SK-N-SH (cell line): ENCODE results near the gene TBC1D20. TPM values are rescaled to one million over a fixed set of nuclear protein-coding genes. Genes with fewer than 3 reads are reported as not detected.

ENCODE experiments used
- CTCF ChIA-PET: fragments of 300-600, 350-600 bp; formaldehyde crosslinking; extraction: SDS; loops from one replicate; lab custom pipeline; 2021; lab: Yijun Ruan, JAX
- POLR2A ChIA-PET: fragments of 350-600 bp; sonication (Branson Sonifier 250); formaldehyde crosslinking; extraction: SDS; loops from one replicate; lab custom pipeline; 2020; ENCODE audit warnings: antibody characterized with exemption, inconsistent platforms; lab: Yijun Ruan, JAX
- DNase-seq: peaks from one replicate; pipeline ENCODE4 v3.0.0; 2012
- H2AFZ ChIP-seq: fragments of 200-600 bp; sonication (generic); 2 replicates; pipeline ENCODE4 v1.8.1; 2016; ENCODE audit warnings: antibody characterized with exemption, mild to moderate bottlenecking, low read depth
- H3F3A ChIP-seq: fragments of 200-600 bp; sonication (generic); replicated peaks from 2 replicates; pipeline ENCODE3; 2016; ENCODE audit warnings: antibody characterized with exemption, mild to moderate bottlenecking; ENCODE audit not compliant: insufficient read depth
- H3K27ac ChIP-seq, 2 experiments: fragments of 200-500 bp in 1 of 2; fragments of 200-600 bp in 1 of 2; sonication (Bioruptor generic) in 1 of 2; sonication (generic), shearing (Covaris generic) in 1 of 2; 2 replicates each; pipeline versions ENCODE4 v1.5.1 to v1.6.1; 2014 to 2016; ENCODE audit warnings: low read depth in 2 of 2, inconsistent platforms in 1 of 2, low read length in 1 of 2, mild to moderate bottlenecking in 1 of 2, mixed read lengths in 1 of 2
- H3K27me3 ChIP-seq: fragments of 200-600 bp; sonication (generic), shearing (Covaris generic); 2 replicates; pipeline ENCODE4 v1.6.1; 2016; ENCODE audit warnings: mixed run types; ENCODE audit not compliant: insufficient read depth
- H3K36me3 ChIP-seq, 2 experiments: fragments of 200-500 bp in 1 of 2; fragments of 200-600 bp in 1 of 2; sonication (Bioruptor generic) in 1 of 2; sonication (generic) in 1 of 2; replicated peaks in 1 of 2; 2 replicates each; pipeline versions ENCODE3 to v1.5.1; 2014 to 2016; ENCODE audit warnings: low read length in 1 of 2, mild to moderate bottlenecking in 1 of 2; ENCODE audit not compliant: insufficient read depth in 2 of 2, control insufficient read depth in 1 of 2
- H3K4me1 ChIP-seq, 2 experiments: fragments of 200-500 bp in 1 of 2; fragments of 200-600 bp in 1 of 2; sonication (Bioruptor generic) in 1 of 2; sonication (generic), shearing (Covaris generic) in 1 of 2; 2 replicates each; pipeline versions ENCODE4 v1.5.1 to v1.6.1; 2014 to 2016; ENCODE audit warnings: low read depth in 1 of 2, low read length in 1 of 2, mixed run types in 1 of 2; ENCODE audit not compliant: insufficient read depth in 2 of 2, control insufficient read depth in 1 of 2
- H3K4me2 ChIP-seq: fragments of 200-600 bp; sonication (generic), shearing (Covaris generic); 2 replicates; pipeline ENCODE4 v1.6.1; 2017; ENCODE audit warnings: mixed run types
- H3K4me3 ChIP-seq, 2 experiments: fragments of 200-500 bp in 1 of 2; fragments of 200-600 bp in 1 of 2; sonication (Bioruptor generic) in 1 of 2; sonication (generic), shearing (Covaris generic) in 1 of 2; 2 replicates each; pipeline versions ENCODE4 v1.5.1 to v1.8.1; 2014 to 2016; ENCODE audit warnings: low read depth in 2 of 2, inconsistent platforms in 1 of 2, low read length in 1 of 2, mild to moderate bottlenecking in 1 of 2, mixed read lengths in 1 of 2, moderate library complexity in 1 of 2
- H3K79me2 ChIP-seq: fragments of 200-600 bp; sonication (generic); 2 replicates; pipeline ENCODE4 v1.8.1; 2017; ENCODE audit warnings: mild to moderate bottlenecking; ENCODE audit not compliant: insufficient read depth
- H3K9ac ChIP-seq: fragments of 200-600 bp; sonication (generic); 2 replicates; pipeline ENCODE4 v1.6.1; 2017; ENCODE audit warnings: mixed run types
- H3K9me2 ChIP-seq: fragments of 200-600 bp; sonication (generic); 2 replicates; pipeline ENCODE4 v1.6.1; 2017; ENCODE audit warnings: mixed run types
- H3K9me3 ChIP-seq: fragments of 200-600 bp; sonication (generic); 2 replicates; pipeline ENCODE4 v1.6.1; 2017; ENCODE audit warnings: mixed run types, mild to moderate bottlenecking, moderate library complexity
- H4K20me1 ChIP-seq: fragments of 200-600 bp; sonication (generic); 2 replicates; pipeline ENCODE4 v1.6.1; 2017; ENCODE audit warnings: mild to moderate bottlenecking, mixed run types; ENCODE audit not compliant: insufficient read depth
- ELF1 ChIP-seq: IDR thresholded peaks from 2 replicates; pipeline ENCODE4 v1.4.0; 2012
- EZH2phosphoT487 ChIP-seq: fragments of 200-600 bp; sonication (generic); IDR thresholded peaks from 2 replicates; pipeline ENCODE4 v1.6.1; 2017; ENCODE audit warnings: low read depth, mixed run types, mild to moderate bottlenecking, antibody characterized with exemption, moderate library complexity, borderline replicate concordance
- FOXJ3 ChIP-seq: sonication (generic); formaldehyde crosslinking; IDR thresholded peaks from 2 replicates; pipeline ENCODE4 v1.5.1; 2020; ENCODE audit warnings: mild to moderate bottlenecking, missing genetic modification reagents
- GABPA ChIP-seq: IDR thresholded peaks from 2 replicates; pipeline ENCODE4 v1.4.0; 2012; ENCODE audit warnings: low read depth, mild to moderate bottlenecking
- GATA2 ChIP-seq: sonication (generic); formaldehyde crosslinking; IDR thresholded peaks from 2 replicates; pipeline ENCODE4 v1.5.0; 2020; ENCODE audit warnings: mild to moderate bottlenecking, missing genetic modification reagents
- JUND ChIP-seq: IDR thresholded peaks from 2 replicates; pipeline ENCODE4 v1.4.0; 2012
- MEF2A ChIP-seq: IDR thresholded peaks from 2 replicates; pipeline ENCODE4 v1.4.0; 2012; ENCODE audit warnings: low read depth, borderline replicate concordance
- NFIC ChIP-seq: IDR thresholded peaks from 2 replicates; pipeline ENCODE4 v1.4.0; 2012; ENCODE audit warnings: borderline replicate concordance
- NRF1 ChIP-seq: IDR thresholded peaks from 2 replicates; pipeline ENCODE4 v1.6.1; 2012; ENCODE audit warnings: low read depth, mild to moderate bottlenecking, low read length
- POLR2AphosphoS5 ChIP-seq: IDR thresholded peaks from 2 replicates; pipeline ENCODE4 v1.6.1; 2012; ENCODE audit warnings: low read depth, low read length
- RCOR1 ChIP-seq: fragments of 150-350 bp; IDR thresholded peaks from 2 replicates; pipeline ENCODE4 v1.6.1; 2017; ENCODE audit warnings: antibody characterized with exemption, low read length
- TAF1 ChIP-seq: IDR thresholded peaks from 2 replicates; pipeline ENCODE4 v1.6.1; 2012; ENCODE audit warnings: low read depth, mild to moderate bottlenecking, low read length, moderate library complexity, borderline replicate concordance
- TCF12 ChIP-seq: IDR thresholded peaks from 2 replicates; pipeline ENCODE4 v1.4.0; 2012
- YY1 ChIP-seq: IDR thresholded peaks from 2 replicates; pipeline ENCODE4 v1.4.0; 2012; ENCODE audit warnings: low read depth, mild to moderate bottlenecking
- WGBS: methylation state at CpG from one replicate; pipeline ENCODE4 v1.1.6; 2017; ENCODE audit warnings: low lambda C conversion rate; 5-methylcytosine and 5-hydroxymethylcytosine counted together
- polyA plus RNA-seq, 3 experiments: library from polyadenylated mRNA; depleted of rRNA; stranded (reverse); fragments of >200 nt; gene quantifications; 2 replicates each; pipeline ENCODE4 v1.2.3, GENCODE V29; 2012
- TF ChIP-seq, protein P1 (sequence below): IDR thresholded peaks from 2 replicates; pipeline ENCODE4 v1.4.0; 2012; ENCODE audit warnings: low read depth, borderline replicate concordance
- TF ChIP-seq, protein P2 (sequence below): fragments of 200-600 bp; sonication (generic); IDR thresholded peaks from 2 replicates; pipeline ENCODE4 v1.6.1; 2017; ENCODE audit warnings: antibody characterized with exemption, mild to moderate bottlenecking, moderate library complexity
- TF ChIP-seq, protein P3 (sequence below): IDR thresholded peaks from 2 replicates; pipeline ENCODE4; 2012
- TF ChIP-seq, protein P4 (sequence below): IDR thresholded peaks from 2 replicates; pipeline ENCODE4 v1.6.1; 2012; ENCODE audit warnings: mild to moderate bottlenecking, low read depth, low read length, moderate library complexity

TBC1D20 gene
- polyA plus RNA-seq, 1 of the 3 experiments (the other 2 are of a cell fraction): 27.7 TPM

DNA sequence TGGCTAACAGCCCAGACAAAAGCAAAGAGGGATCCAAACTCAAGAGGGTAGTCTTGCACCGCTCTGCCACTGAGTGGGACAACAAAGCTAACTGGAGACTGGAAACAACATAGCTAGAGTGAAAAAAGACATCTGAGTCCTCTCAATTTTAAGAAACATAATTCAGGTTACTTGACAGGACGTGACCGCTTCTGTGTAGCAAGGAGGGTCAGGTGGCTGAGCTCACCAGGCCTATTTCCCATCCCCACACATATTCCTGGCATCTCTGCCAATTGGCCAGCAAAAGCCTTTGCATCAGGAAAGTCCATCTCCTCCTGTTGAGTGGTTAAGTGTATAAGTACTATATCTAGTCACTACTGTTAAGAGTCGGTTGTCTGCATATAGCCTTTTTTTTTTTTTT lies 25.3 kb upstream of the TBC1D20 start (continued):
- no peak for TF ChIP-seq EZH2phosphoT487
- TF ChIP-seq, all 33 proteins: peak for 0

DNA sequence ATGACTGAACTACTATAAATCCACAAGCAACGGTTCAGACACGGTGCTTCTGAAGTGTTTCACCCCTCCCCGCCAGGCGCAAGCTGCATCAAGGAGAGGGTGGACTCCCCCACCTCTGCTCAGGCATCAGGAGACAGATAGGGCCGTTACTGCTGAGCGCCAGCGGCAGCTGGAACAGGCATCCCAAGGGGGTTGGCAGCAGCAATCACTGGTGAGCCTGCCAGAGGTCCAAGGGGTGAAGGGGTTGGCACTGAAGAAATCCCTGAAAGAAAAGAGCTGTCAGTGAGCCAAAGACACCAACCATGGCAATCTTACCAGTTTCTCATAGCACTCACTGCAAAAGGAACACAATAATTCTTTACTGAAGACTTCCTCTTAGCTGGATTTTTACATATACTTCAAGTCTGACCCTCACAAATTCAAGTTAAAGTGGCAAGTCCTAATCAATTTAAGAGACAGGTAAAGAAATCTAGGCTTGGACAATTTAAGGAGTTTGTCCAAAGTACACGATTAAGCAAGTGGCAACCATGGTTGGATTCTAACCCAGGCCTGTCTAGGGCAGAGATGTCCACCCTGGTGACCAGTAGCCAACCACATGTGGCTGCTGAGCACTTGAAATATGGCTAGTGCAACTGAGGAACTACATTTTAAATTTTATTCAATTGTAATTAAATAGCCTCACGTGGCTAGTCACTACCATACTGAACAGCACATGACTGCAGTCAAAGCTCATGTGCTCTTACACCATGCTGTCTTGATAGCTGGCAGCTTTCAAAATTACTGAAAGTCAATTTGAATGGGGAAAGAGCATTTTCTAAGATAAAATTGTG lies 21.7 kb upstream of the TBC1D20 start:
- 96% methylated on average over 9 of the region's 9 CpGs for WGBS
- no peak overlapping the region for H3K4me3 ChIP-seq
- no peak overlapping the region for H3K4me2 ChIP-seq
- H4K20me1 ChIP-seq: no peaks in the 10 kb centered on the region
- TF ChIP-seq EZH2phosphoT487 (no peak), RCOR1 (no peak), POLR2AphosphoS5 (no peak), NRF1 (no peak), TAF1 (no peak), YY1 (no peak), ELF1 (no peak), MEF2A (no peak), NFIC (no peak), JUND (no peak), GABPA (no peak), FOXJ3 (CRISPR knock-in tag) (no peak), TCF12 (no peak), GATA2 (CRISPR knock-in tag) (no peak)
- TF ChIP-seq, protein P1, sequence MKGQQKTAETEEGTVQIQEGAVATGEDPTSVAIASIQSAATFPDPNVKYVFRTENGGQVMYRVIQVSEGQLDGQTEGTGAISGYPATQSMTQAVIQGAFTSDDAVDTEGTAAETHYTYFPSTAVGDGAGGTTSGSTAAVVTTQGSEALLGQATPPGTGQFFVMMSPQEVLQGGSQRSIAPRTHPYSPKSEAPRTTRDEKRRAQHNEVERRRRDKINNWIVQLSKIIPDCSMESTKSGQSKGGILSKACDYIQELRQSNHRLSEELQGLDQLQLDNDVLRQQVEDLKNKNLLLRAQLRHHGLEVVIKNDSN: no peak
- TF ChIP-seq, protein P2, sequence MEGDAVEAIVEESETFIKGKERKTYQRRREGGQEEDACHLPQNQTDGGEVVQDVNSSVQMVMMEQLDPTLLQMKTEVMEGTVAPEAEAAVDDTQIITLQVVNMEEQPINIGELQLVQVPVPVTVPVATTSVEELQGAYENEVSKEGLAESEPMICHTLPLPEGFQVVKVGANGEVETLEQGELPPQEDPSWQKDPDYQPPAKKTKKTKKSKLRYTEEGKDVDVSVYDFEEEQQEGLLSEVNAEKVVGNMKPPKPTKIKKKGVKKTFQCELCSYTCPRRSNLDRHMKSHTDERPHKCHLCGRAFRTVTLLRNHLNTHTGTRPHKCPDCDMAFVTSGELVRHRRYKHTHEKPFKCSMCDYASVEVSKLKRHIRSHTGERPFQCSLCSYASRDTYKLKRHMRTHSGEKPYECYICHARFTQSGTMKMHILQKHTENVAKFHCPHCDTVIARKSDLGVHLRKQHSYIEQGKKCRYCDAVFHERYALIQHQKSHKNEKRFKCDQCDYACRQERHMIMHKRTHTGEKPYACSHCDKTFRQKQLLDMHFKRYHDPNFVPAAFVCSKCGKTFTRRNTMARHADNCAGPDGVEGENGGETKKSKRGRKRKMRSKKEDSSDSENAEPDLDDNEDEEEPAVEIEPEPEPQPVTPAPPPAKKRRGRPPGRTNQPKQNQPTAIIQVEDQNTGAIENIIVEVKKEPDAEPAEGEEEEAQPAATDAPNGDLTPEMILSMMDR: no peak
- TF ChIP-seq, protein P3, sequence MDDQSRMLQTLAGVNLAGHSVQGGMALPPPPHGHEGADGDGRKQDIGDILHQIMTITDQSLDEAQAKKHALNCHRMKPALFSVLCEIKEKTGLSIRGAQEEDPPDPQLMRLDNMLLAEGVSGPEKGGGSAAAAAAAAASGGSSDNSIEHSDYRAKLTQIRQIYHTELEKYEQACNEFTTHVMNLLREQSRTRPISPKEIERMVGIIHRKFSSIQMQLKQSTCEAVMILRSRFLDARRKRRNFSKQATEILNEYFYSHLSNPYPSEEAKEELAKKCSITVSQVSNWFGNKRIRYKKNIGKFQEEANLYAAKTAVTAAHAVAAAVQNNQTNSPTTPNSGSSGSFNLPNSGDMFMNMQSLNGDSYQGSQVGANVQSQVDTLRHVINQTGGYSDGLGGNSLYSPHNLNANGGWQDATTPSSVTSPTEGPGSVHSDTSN: no peak
- TF ChIP-seq, protein P4, sequence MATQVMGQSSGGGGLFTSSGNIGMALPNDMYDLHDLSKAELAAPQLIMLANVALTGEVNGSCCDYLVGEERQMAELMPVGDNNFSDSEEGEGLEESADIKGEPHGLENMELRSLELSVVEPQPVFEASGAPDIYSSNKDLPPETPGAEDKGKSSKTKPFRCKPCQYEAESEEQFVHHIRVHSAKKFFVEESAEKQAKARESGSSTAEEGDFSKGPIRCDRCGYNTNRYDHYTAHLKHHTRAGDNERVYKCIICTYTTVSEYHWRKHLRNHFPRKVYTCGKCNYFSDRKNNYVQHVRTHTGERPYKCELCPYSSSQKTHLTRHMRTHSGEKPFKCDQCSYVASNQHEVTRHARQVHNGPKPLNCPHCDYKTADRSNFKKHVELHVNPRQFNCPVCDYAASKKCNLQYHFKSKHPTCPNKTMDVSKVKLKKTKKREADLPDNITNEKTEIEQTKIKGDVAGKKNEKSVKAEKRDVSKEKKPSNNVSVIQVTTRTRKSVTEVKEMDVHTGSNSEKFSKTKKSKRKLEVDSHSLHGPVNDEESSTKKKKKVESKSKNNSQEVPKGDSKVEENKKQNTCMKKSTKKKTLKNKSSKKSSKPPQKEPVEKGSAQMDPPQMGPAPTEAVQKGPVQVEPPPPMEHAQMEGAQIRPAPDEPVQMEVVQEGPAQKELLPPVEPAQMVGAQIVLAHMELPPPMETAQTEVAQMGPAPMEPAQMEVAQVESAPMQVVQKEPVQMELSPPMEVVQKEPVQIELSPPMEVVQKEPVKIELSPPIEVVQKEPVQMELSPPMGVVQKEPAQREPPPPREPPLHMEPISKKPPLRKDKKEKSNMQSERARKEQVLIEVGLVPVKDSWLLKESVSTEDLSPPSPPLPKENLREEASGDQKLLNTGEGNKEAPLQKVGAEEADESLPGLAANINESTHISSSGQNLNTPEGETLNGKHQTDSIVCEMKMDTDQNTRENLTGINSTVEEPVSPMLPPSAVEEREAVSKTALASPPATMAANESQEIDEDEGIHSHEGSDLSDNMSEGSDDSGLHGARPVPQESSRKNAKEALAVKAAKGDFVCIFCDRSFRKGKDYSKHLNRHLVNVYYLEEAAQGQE: no peak
- H3K36me3 ChIP-seq: peaks cover 68 to 82% of the 10 kb centered on the region in 2 experiments
- no peak overlapping the region for H3K27ac ChIP-seq
- DNase-seq: no peak
- H3K9me2 ChIP-seq: no peaks in the 10 kb centered on the region
- no peaks in the 10 kb centered on the region; a peak in 1 of 4 replicates for H3K4me1 ChIP-seq
- ChIA-PET POLR2A (no interaction called here), CTCF (interaction anchor here (1.0 to 1.4 kb wide), 3 partner anchors 11 to 162 kb away, joined by 3 read pairs; no protein-coding TSS in a partner anchor)
- no peaks in the 10 kb centered on the region for H3K9me3 ChIP-seq
- no peak overlapping the region for H3K9ac ChIP-seq
- no peaks in the 10 kb centered on the region for H3K27me3 ChIP-seq
- peaks cover 20% of the 10 kb centered on the region for H3F3A ChIP-seq
- no peaks in the 10 kb centered on the region for H3K79me2 ChIP-seq
- H2AFZ ChIP-seq: no peak overlapping the region
